Nephron (organoid): ENCODE measurements around the gene PLAGL2.

Experiments used
- H3K27ac Mint-ChIP-seq, 3 experiments: 2 replicates each; pipeline ENCODE4 v1.8.0; 2020; ENCODE audit warnings: mixed read lengths in 3 of 3, mild to moderate bottlenecking in 2 of 3, moderate library complexity in 1 of 3
- H3K27me3 Mint-ChIP-seq: 2 replicates; pipeline ENCODE4 v1.8.0; 2021; ENCODE audit warnings: low read depth, mild to moderate bottlenecking, moderate library complexity, mixed read lengths
- H3K36me3 Mint-ChIP-seq: 2 replicates; pipeline ENCODE4 v1.8.0; 2020; ENCODE audit warnings: low read depth, mixed read lengths
- H3K4me1 Mint-ChIP-seq: 2 replicates; pipeline ENCODE4 v1.8.0; 2020; ENCODE audit warnings: mixed read lengths
- H3K4me3 Mint-ChIP-seq, 3 experiments: 2 replicates each; pipeline ENCODE4 v1.8.0; 2020; ENCODE audit warnings: mild to moderate bottlenecking in 3 of 3, mixed read lengths in 3 of 3, moderate library complexity in 2 of 3
- H3K9me3 Mint-ChIP-seq: 2 replicates; pipeline ENCODE4 v1.8.0; 2020; ENCODE audit warnings: mixed read lengths
- TF ChIP-seq, protein P1 (sequence below), 3 experiments: fragments of 200-600 bp; sonication (generic); IDR thresholded peaks; one replicate each; pipeline ENCODE4 v1.5.0; 2021; ENCODE audit warnings: antibody characterized with exemption in 3 of 3; ENCODE audit not compliant: unreplicated experiment in 3 of 3

PLAGL2 gene

DNA sequence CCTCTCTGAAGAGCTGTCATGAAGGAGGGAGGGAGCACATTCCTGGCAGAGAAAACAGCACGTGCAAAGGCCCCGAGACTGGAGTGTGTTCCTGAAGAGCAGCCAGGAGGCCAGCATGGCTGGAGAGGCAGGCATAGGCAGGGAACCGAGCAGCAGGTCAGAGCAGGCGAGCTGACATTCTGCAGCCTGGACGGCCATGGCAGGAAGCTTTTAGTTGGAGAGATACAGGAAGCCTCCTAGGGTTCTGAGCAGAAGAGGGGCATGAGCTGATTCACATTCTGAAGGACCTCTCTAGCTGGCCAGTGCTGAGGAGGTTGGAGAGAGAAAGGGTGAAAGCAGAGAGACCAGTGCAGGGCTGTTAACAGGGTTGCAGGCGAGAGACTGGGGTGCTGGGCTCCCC is 29.9 kb upstream of the PLAGL2 start:
- H3K9me3 Mint-ChIP-seq, result no peaks in the 10 kb centered on the region
- TF ChIP-seq, protein P1, sequence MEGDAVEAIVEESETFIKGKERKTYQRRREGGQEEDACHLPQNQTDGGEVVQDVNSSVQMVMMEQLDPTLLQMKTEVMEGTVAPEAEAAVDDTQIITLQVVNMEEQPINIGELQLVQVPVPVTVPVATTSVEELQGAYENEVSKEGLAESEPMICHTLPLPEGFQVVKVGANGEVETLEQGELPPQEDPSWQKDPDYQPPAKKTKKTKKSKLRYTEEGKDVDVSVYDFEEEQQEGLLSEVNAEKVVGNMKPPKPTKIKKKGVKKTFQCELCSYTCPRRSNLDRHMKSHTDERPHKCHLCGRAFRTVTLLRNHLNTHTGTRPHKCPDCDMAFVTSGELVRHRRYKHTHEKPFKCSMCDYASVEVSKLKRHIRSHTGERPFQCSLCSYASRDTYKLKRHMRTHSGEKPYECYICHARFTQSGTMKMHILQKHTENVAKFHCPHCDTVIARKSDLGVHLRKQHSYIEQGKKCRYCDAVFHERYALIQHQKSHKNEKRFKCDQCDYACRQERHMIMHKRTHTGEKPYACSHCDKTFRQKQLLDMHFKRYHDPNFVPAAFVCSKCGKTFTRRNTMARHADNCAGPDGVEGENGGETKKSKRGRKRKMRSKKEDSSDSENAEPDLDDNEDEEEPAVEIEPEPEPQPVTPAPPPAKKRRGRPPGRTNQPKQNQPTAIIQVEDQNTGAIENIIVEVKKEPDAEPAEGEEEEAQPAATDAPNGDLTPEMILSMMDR (IDR thresholded peaks at IDR 0.05; ENCODE audit: unreplicated experiment in 3 of 3), result no peak
- H3K36me3 Mint-ChIP-seq, result peaks cover 35% of the 10 kb centered on the region
- no peak overlapping the region for H3K4me3 Mint-ChIP-seq
- H3K27me3 Mint-ChIP-seq, result no peaks in the 10 kb centered on the region
- H3K27ac Mint-ChIP-seq, result peak overlapping the region in 1 of 3 experiments; percentile 5
- no peaks in the 10 kb centered on the region for H3K4me1 Mint-ChIP-seq

DNA sequence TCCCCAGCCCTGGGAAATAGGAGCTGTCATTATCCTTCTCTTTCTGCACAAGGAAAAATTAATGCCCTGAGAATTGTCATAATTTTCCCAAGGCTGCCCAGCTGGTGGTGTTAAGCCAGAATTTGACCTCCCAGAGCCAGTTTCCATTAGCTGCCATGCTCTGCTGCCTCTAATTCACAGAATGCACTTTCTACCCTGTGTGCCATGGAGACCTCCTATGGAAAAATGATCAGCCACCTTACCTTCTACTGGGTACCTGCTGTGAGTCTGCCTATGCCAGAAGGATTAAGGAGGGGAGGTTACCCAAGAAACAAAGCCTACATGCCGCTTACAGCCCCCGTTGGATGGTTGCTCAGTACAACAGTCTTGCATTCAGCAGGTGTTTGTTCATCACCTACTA is 29.3 kb upstream of the PLAGL2 start:
- Mint-ChIP-seq H3K36me3 (peaks cover 41% of the 10 kb centered on the region), H3K9me3 (no peaks in the 10 kb centered on the region)

DNA sequence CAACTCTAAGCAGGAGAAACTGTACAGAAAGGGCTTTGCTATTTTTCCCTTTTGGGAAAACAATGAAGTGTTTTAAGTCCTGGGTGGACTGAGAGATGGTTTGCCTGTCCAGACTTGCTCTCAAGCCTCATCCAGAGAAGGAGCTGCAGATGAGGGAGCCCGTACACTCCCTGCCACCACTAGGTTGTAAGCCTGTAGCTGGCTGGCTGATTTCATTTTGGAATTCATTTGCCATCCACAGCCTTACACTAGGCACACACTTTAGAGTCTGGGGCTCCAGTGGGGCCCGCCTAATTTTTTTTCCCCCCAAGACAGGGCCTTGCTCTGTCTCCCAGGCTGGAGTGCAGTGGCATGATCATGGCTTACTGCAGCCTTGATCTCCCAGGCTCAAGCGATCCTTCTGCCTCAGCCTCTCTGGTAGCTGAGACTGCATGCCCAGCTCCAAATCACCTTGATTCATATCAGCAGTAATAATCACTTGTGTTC is 28.5 kb upstream of the PLAGL2 start:
- H3K4me3 Mint-ChIP-seq, result no peak overlapping the region
- H3K27me3 Mint-ChIP-seq, result no peaks in the 10 kb centered on the region
- TF ChIP-seq, protein P1 (IDR thresholded peaks at IDR 0.05; ENCODE audit: unreplicated experiment in 3 of 3), result no peak
- no peaks in the 10 kb centered on the region for H3K9me3 Mint-ChIP-seq
- H3K27ac Mint-ChIP-seq, result peak overlapping the region in 1 of 3 experiments; percentile 54
- H3K4me1 Mint-ChIP-seq, result peaks cover 6% of the 10 kb centered on the region
- peaks cover 48% of the 10 kb centered on the region for H3K36me3 Mint-ChIP-seq

More for the DNA sequence above, 29.3 kb upstream of the PLAGL2 start:
- H3K4me1 Mint-ChIP-seq, result peaks cover 4% of the 10 kb centered on the region
- no peak overlapping the region for H3K4me3 Mint-ChIP-seq
- H3K27ac Mint-ChIP-seq, result peak overlapping the region in 1 of 3 experiments; percentile 5
- no peaks in the 10 kb centered on the region for H3K27me3 Mint-ChIP-seq
- TF ChIP-seq, protein P1 (IDR thresholded peaks at IDR 0.05; ENCODE audit: unreplicated experiment in 3 of 3), result no peak

DNA sequence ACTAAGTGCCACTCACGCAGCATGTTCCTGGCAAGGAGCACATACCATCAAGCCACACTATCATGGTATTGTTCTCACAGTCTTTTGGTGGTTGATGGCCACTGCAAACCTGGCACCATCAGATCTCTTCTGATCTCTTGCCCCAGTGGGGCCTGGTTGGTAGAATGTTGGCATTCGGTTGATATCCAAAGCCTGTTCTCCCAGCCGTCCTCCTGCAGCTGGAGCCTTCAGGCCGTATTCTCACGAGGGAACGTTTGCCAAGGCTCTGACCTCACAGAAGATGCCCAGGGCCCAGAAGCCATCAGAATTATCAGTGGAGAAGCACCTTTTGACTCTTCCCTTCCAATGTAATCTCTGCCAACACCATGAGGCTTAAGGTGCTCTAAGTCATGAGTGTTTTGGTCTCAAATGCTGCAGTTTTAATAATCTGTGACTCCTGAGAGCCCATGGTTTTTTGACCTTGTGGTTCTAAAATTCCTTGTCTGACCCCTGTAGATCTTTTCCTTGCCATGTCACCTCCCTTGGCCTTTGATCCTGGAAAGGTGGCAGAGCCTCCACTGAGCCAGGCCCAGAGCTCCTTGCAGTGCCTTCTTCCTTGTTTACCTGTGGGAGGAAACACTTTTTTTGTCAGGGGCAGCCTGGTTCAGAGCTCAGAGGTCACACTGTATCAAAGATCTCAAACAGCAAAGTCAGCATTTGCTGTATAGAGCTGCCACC is 27.9 kb upstream of the PLAGL2 start:
- Mint-ChIP-seq H3K9me3 (no peaks in the 10 kb centered on the region), H3K4me1 (peaks cover 6% of the 10 kb centered on the region), H3K27ac (no peak overlapping the region), H3K4me3 (no peak overlapping the region), H3K36me3 (peaks cover 54% of the 10 kb centered on the region), H3K27me3 (no peaks in the 10 kb centered on the region)
- TF ChIP-seq, protein P1 (IDR thresholded peaks at IDR 0.05; ENCODE audit: unreplicated experiment in 3 of 3), result no peak

DNA sequence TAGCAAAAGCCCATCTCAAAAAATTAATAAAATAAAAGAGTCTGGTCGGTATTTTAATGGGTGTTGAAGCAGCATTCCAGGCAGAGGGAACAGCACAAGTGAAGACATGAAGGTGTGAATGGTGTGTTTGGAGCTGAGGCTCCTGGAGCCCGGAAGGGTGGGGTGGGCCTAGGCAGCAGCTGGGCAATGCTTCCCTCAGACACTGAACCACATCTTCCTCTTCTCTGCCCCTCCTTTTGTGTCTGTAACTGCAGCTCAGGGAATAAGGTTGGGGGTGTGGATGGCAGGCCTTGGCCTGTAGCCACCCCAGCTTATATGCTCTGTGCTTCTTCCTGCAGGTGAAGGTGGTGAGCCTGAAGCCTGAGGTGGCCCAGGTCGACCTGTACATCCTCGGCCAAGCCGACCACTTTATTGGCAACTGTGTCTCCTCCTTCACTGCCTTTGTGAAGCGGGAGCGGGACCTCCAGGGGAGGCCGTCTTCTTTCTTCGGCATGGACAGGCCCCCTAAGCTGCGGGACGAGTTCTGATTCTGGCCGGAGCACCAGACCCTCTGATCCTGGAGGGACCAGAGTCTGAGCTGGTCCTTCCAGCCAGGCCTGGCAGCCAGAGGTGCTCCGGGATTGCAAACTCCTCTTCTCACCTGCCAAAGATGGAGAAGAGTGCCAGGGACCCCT is 26.7 kb upstream of the PLAGL2 start:
- Mint-ChIP-seq H3K27me3 (no peaks in the 10 kb centered on the region), H3K27ac (no peak overlapping the region), H3K4me1 (peaks cover 6% of the 10 kb centered on the region), H3K9me3 (no peaks in the 10 kb centered on the region), H3K36me3 (peaks cover 57% of the 10 kb centered on the region), H3K4me3 (no peak overlapping the region)
- TF ChIP-seq, protein P1 (IDR thresholded peaks at IDR 0.05; ENCODE audit: unreplicated experiment in 3 of 3), result no peak
